Choroid plexus epithelial cell (primary cell): ENCODE results near the gene DPYD.

Experiments
- DNase-seq: peaks from one replicate; pipeline ENCODE4 v3.0.0-alpha.2; 2010; ENCODE audit warnings: low read depth
- H3K4me3 ChIP-seq: 2 replicates; pipeline ENCODE4 v1.5.1; 2011; ENCODE audit warnings: low read depth, mild to moderate bottlenecking, control low read depth, low read length, moderate library complexity
- TF ChIP-seq, protein P1 (sequence below): conservative IDR thresholded peaks from 2 replicates; pipeline ENCODE4 v1.5.1; 2011; ENCODE audit warnings: low read depth, mild to moderate bottlenecking, control low read depth, inconsistent platforms, low read length, moderate library complexity

Gene DPYD

DNA sequence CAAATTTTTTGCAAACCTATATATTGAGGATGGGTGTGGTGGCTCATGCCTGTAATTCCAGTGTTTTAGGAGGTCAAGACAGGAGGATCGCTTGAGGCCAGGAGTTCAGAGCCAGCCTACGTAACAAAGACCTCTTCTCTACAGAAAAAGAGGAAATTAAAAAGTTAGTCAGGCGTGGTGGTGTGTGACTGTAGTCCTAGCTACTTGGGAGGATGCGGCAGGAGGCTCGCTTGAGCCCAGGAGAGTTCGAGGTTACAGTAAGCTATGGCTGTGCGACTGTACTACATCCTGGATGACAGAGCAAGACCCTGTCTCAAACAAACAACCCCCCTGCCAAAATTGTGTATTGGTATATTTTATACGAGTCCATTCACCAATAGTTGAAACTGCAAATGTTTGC lies 589.7 kb downstream of the DPYD start:
- TF ChIP-seq, protein P1, sequence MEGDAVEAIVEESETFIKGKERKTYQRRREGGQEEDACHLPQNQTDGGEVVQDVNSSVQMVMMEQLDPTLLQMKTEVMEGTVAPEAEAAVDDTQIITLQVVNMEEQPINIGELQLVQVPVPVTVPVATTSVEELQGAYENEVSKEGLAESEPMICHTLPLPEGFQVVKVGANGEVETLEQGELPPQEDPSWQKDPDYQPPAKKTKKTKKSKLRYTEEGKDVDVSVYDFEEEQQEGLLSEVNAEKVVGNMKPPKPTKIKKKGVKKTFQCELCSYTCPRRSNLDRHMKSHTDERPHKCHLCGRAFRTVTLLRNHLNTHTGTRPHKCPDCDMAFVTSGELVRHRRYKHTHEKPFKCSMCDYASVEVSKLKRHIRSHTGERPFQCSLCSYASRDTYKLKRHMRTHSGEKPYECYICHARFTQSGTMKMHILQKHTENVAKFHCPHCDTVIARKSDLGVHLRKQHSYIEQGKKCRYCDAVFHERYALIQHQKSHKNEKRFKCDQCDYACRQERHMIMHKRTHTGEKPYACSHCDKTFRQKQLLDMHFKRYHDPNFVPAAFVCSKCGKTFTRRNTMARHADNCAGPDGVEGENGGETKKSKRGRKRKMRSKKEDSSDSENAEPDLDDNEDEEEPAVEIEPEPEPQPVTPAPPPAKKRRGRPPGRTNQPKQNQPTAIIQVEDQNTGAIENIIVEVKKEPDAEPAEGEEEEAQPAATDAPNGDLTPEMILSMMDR: no peak
- DNase-seq: no peak

DNA sequence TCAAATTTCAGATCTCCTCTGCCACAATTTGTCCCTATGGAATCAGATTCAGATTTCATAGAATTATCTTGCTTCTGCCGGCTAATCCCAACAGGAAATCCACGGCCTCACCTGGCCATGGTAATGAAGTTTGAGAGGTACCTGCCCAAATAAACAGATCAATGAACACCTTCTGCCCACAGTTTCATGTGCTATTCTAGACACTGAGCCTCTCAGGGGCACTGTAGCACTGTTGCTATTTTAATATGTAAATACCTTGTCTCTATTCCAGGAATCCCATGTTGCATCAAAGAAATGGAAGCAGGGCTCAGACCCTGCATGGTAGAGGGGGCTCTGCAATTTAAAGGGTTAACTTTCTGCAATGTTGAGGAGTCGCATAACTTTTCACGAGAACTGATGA lies 606.1 kb downstream of the DPYD start:
- DNase-seq: no peak
- TF ChIP-seq, protein P1: no peak
- no peak overlapping the region for H3K4me3 ChIP-seq

More for the DNA sequence above, 589.7 kb downstream of the DPYD start:
- no peak overlapping the region for H3K4me3 ChIP-seq

DNA sequence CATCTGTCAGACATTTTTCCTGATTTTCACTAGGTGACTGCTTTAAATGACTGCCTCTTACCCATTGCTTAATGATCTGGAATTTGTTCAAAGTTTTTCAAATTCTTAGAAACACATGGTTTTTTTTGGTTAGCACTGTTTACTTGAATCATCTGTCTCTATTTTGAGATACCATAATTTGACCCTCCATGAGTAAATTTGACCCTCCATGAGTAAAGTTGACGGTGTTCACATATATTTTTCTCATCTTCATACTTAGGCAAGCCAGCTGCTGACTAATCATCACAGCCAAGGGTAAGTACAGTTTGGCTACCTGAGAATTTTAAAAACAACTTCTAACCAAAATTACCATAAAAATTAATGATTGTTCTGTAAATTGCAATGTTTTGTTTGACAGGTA lies 612.7 kb downstream of the DPYD start:
- peak; percentile 63 for DNase-seq
- TF ChIP-seq, protein P1: no peak
- no peak overlapping the region for H3K4me3 ChIP-seq

DNA sequence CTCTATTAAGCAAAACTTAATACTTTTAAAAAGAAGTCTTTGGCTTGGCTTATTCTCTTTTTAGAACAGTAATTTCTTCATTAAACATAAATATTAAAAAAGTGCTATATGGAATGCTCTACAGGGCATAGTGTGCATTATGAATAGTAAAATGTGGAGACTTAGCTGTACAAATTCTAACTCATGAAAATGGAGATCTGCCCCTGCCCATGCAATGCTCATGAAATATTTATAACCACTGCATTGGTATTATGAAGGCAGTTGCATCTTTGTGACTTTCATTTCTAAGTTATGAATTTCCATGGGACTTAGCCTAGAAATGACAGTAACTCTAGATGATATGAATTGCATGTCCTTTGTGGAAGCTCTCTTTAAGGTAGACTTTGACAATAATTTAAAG lies 613.3 kb downstream of the DPYD start:
- no peak overlapping the region for H3K4me3 ChIP-seq
- TF ChIP-seq, protein P1: no peak
- no peak for DNase-seq

DNA sequence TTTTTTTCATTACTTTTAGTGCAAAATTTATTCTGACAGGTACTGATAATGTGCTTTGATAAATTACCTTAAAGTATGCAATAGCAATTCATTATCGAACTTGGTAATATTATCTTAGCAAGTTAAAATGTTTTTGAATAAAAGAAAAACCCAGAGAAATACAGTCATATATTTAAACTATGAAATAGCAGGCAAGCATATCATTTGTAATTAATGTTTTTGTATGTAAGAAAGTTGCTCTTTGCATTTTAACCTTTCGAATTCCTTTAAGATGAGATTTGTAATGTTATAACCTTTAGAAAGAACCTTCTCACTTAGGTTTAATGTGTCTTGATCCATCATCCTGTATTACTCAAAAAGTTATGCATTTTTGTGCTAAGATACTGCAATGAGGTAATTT lies 613.7 kb downstream of the DPYD start:
- TF ChIP-seq, protein P1: no peak

DNA sequence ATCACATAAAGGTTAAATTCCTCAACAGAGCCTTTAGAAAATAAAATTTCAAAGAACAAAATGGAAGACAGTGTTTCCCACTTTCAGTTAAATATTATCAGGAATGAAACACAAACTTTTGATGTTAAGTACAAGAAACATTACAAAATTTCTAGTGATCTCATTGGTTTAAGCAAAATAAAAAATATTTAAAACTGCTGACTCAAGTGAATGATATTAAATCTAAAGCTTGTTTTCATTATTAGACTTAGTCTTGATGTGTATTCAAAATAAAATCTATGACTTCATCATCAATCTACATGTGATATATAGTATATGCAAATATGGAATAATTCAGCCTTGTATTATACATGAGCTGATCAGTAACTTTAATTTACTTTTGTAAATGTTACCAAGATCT lies 614.3 kb downstream of the DPYD start:
- TF ChIP-seq, protein P1: no peak
- H3K4me3 ChIP-seq: no peak overlapping the region
- DNase-seq: no peak

More for the DNA sequence above, 613.7 kb downstream of the DPYD start:
- no peak overlapping the region for H3K4me3 ChIP-seq
- no peak for DNase-seq

DNA sequence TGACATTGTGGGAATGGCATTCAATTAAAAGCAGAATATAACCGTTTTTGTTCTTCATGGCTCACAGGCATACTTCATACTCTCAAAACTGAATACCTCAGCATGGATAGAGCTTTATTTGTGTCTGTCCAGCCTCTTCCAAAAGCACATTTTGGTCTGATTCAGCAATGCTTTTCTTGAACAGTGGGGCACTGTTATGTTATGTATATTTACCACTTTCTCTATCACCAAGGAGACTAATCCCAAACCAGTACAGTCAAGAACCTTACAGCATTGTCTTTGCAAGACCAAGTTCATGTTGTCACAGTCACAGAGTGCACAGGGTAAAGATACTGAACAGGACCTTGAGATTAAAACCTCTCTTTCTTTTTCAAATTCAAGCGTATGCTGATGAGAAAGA lies 616.5 kb downstream of the DPYD start:
- no peak overlapping the region for H3K4me3 ChIP-seq
- DNase-seq: peak; percentile 5
- TF ChIP-seq, protein P1: no peak
